Measurements from ENCODE around the gene GRIK5.

- no peak for TF ChIP-seq CTCF (IDR thresholded peaks at IDR 0.05)
- no peak for TF ChIP-seq POLR2A (IDR thresholded peaks at IDR 0.05)
Measured at GRCh38 chr19:42089191-42089750, 19.3 kb upstream of the GRIK5 start.
